HG02840 (cell line): ENCODE data around the gene TNRC18.
"Not testable (repeated sequence)": the region's sequence is repeated elsewhere in the genome, so short reads cannot be mapped to it uniquely, and the experiment has no call there.

Experiments
- ATAC-seq: cut with Tn5 transposase; IDR thresholded peaks from one replicate; pipeline ENCODE4 v1.9.1; 2021; ENCODE audit warnings: mild to moderate bottlenecking, moderate library complexity, moderate number of reproducible peaks; ENCODE audit not compliant: unreplicated experiment, low FRiP score

TNRC18 gene

DNA sequence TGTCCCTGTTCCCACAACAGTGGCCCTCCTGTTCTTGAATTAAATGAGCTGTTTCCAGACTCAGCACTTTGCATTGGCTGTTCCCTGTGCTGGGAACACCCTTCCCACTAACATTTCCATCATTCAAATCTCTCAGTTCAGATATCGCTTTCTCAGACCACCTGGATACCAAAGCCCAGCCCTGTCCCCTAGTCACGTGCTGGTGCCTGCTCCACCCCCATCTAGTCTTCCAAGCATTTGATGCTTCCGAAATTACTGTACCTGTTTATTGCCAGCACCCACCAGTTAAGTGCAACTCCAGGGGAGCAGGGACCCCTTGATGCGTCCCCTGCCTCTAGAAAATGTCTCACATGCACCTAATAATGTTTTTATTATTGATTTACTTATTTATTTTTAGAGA, 143.9 kb downstream of the TNRC18 start:
- ATAC-seq: no peak

GRCh38 chr7:5278766-5279165, 144.9 kb downstream of the TNRC18 start:
- no peak for ATAC-seq

DNA sequence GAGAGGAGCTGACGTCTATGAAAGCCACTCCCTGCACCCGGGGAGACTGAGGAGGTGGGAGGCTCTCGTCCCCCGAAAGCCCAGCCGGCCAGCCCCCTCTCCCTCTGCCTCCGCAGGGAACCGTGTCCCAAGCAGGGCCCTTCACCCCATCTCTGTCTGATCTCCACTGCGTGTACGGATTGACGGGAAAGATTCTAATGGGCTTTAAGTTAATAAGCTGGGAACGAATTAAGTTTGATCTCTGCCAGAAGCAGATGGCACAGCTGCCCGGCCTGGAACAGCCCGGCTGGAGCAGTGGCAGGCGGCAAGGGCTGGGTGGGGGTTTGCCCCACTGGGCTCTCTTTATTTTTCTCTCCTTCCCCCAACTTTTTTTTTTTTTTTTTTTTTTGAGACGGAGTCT, 147.0 kb downstream of the TNRC18 start:
- no peak for ATAC-seq

DNA sequence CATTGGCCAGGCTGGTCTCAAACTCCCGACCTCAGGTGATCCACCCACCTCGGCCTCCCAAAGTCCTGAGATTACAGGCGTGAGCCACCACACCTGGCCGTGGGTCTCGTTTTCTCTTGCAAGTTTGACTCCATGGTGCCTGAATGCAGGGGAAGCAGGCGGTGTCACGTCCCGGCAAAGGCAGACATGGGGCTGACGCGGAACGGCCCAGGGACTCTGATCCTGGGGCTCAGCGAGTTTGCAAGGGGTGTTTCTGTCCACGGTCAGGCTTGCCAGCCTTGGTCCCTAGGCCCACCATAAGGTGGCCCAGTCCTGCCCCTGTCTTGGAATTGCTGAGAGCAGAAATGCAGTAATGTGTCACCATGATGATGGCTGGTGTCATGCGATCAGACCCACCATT, 147.5 kb downstream of the TNRC18 start:
- ATAC-seq: not testable (repeated sequence)

DNA sequence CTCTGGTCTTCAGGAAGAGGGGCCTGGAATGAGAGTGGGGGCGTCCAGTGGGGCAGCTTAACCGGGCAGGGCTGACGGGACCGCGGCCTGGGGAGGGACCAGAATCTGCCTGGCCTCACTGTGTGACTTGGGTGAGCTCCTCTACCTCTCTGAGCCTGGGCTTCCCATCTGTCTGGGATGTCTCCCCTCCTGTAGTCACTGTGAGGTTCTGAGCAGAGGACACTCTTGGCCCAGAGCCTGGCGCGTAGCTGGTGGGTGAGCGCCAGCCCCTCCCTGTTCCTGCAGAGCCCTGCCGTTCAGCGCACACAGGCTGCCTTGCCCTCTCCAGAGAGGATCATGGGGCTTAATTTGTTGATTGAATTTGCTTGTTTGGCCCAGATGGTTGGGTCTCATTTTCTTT, 148.1 kb downstream of the TNRC18 start:
- not testable (repeated sequence) for ATAC-seq

DNA sequence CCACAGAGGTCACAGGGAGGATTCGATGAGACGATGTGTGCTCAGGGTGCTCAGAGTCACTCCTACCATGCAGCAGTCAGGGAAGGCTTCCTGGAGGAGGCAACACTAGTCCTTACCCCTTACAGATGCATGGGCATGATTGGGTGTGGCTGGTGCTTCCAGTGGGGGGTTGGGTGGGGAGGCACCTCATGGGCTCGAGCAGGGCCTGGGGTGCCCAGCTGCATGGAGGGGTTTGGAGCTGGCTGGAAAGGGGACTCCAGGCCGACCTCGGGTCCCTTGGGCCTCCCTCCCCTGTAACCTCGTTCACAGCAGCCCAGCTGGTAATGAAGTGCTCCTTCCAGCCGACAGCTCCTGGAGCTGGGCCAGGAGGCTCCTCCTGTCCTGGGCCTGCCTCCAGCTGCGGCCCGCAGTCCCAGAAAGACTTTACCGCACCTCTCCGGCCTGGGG, 148.6 kb downstream of the TNRC18 start:
- ATAC-seq: not testable (repeated sequence)

DNA sequence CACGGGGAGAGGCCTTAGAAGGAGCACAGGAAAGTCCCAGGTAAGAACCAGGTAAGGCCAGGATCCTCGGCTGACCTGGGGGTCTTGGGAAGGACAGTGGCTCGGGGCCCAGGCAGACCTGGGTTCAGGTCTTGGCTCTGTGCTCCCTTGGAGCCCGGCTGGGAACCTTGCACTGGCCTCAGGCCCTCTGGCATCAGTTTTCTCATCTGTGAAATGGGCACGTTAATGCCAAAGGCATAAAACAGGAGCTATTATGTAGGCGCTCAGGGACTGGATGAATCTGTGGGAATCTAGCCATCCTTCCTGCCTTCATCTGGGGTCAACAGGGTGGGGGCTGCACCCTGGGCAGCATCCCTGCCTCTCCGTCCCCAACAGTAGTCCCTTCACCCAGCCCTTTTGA, 149.2 kb downstream of the TNRC18 start:
- ATAC-seq: no peak

DNA sequence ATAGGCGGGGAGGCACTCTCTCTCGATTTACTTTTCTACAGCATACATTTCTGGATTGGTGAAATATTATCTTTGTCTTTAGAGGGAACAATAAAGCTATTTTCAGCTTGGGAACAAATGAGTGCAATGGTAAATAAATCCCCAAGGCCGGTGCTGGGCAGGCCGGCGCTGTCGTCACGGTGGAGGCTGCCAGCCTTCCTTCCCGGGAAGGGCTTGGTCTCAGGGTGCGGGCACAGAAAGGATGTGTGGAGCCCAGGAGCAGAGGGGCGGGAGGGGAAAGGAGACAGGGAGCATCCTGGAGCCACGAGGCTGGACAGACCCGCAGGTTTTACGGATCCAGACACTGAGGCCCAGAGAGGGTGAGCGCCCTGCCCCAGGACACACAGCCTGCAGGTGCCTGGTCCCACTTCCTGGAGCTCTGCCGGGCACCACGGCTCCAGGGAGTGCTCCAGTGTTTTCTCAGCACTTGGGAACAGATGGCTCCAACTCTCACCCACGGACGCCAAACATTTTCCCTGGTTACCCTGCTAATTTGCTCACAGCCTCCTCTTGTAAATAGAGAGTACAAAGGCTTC, 149.7 kb downstream of the TNRC18 start:
- not testable (repeated sequence) for ATAC-seq

- no peak for ATAC-seq
These were observed 152.8 kb downstream of the TNRC18 start for GRCh38 chr7:5270788-5271187.

DNA sequence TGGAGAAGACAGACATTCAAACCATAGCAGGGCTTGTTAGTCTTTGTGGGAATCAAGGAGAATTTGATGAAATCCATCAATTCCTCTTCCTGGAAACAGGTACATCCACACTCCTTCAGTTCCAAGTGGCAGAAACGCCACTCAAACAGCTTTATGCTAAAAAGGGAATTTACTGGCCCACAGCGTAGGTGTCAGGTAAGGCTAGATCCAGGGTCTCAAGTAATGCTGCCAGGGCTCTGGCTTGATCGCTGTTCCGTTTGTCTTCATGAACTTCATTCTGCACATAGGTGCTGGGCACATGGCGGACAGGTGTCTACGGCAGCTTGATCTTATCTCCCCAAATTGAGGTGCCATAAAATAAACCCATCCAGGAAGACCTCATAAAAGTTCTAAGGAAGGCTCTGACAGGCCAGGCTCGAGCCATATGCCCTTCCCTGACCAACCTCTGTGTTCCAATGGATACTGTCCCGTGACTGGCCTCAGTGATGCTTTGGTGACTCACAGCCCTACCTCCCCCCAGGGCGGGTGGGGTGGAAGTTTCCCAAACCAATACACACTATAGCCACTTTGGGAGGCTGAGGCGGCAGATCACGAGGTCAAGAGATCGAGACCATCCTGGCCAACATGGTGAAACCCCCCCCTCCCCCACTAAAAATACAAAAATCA, 153.5 kb downstream of the TNRC18 start:
- ATAC-seq: not testable (repeated sequence)

DNA sequence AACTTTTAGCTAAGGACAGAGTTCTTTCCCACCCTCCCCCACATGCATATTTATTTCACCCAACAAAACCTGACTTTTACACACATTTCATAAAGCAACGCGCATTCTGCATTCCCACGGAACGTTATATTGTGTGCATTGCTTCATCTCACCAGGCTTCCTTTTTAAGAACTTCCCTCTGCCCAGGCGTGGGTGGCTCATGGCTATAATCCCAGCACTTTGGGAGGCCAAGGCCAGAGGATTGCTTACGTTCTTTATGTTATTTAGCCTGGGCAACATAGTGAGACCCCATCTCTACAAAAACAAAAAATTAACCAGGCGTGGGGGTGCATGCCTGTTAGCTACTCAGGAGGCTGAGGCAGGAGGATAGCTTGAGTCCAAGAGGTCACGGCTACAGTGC, 155.8 kb downstream of the TNRC18 start:
- not testable (repeated sequence) for ATAC-seq

- no peak for ATAC-seq
These were observed 157.2 kb downstream of the TNRC18 start for GRCh38 chr7:5266191-5267028.

- ATAC-seq: no peak
These were observed 158.1 kb downstream of the TNRC18 start for GRCh38 chr7:5265320-5266190.

DNA sequence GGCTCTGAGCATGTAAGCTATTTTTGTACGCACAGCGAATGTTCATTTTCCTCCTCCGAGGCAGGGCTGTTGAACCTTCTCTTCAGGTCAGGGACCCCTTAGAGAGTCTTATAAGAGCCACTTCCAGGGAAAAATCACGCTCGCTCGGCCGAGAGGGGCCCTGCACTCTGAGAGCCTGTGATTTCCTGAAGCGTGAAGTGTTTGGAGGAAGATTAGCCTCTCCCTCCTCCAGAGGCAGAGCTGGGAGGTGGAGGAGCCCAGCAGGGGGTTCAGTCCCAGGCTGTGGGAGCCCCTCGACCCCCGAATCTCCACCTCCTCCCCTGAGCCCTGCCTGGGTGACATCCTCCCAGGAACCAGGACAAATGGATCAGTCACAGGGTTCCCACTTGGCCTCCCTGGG, 160.6 kb downstream of the TNRC18 start:
- not testable (repeated sequence) for ATAC-seq

GRCh38 chr7:5260530-5261068, 163.0 kb downstream of the TNRC18 start:
- not testable (repeated sequence) for ATAC-seq
